SK-MEL-5 (cell line): ENCODE data around the gene CCDC188. TPM values are rescaled to one million over a fixed set of nuclear protein-coding genes. Genes with fewer than 3 reads are reported as not detected.

Source experiments
- DNase-seq: peaks from one replicate; pipeline ENCODE4 v3.0.0-alpha.2; 2016; ENCODE audit warnings: low read depth, low spot score
- in situ Hi-C: cut with HindIII; loops from 2 replicates; pipeline ENCODE4 v1.10.0; 2016; ENCODE audit warnings: low sequenced_read_pairs, high pct_unique_total_duplicates, low pct_unique_long_range_greater_than_20kb
- total RNA-seq: library from RNA; depleted of rRNA; stranded (reverse); fragments of >200 nt; shearing (Covaris generic); gene quantifications from 2 replicates; pipeline ENCODE4 v1.2.3, GENCODE V29; 2014

The CCDC188 gene
- total RNA-seq, 1 experiment from 2014 or later: not detected

GRCh38 chr22:20157430-20158183, 6.8 kb upstream of the CCDC188 start:
- in situ Hi-C loops: no loop called here
- no peak for DNase-seq

DNA sequence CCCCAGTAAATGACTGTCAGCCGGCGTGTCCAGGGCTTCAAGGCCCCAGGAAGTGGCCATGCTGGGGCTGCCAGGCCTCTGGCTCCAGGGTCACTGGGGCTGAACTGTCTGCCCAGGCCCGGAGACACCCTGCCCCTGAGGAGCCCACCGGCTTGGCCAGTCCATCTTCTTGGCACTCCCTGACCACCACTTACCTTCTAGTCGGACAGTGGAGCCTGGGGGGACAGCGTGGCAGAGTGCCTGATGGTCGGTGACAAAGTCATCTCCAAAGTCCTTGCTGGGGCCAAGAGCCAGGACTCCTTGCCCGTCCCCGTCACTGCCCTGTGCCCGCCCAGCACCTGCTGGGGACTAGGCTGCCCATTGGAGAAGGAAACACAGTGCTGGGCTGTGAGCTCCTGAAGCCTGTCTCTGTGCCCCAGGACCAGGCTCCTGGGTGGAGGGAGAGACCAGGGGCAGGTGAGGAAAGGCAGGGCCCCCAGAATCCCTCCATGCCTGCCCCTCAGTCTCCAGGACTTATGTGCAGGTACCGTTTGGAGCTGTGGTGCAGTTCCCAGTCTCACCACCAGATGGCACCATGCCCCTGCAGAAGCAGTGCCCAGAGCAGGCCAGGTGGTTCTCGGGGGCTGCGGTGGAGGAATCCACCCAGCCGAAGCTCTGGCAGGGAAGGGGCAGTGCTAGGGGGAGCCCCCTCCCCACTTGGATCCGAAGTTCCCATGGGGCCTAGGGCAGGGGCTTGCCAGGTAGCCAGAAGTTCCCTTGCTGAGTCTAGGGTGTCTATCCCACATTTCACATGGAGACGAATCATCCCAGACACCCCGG, 6.0 kb upstream of the CCDC188 start:
- in situ Hi-C loops: no loop called here

DNA sequence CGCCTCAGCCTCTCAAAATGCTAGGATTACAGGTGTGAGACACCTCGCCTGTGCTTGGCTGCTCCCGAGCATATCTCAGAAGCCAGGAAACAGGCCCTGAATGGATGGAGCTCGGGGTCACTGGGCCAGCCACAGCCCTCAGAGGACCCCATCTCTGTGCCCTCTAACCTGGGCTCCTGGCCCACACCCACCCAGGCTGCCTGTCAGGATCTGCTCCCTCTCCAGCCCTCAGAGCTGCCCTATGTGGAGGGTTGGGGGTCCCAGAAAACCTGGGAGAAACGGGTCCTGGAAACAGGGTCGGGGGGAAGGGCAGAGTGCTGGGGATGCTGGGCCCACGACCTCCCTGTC, 5.2 kb upstream of the CCDC188 start:
- no peak for DNase-seq
- in situ Hi-C loops: no loop called here

More for the DNA sequence above, 6.0 kb upstream of the CCDC188 start:
- DNase-seq: peak; percentile 80

GRCh38 chr22:20155330-20156041, 4.6 kb upstream of the CCDC188 start:
- DNase-seq: peak; percentile 50
- in situ Hi-C loops: no loop called here

DNA sequence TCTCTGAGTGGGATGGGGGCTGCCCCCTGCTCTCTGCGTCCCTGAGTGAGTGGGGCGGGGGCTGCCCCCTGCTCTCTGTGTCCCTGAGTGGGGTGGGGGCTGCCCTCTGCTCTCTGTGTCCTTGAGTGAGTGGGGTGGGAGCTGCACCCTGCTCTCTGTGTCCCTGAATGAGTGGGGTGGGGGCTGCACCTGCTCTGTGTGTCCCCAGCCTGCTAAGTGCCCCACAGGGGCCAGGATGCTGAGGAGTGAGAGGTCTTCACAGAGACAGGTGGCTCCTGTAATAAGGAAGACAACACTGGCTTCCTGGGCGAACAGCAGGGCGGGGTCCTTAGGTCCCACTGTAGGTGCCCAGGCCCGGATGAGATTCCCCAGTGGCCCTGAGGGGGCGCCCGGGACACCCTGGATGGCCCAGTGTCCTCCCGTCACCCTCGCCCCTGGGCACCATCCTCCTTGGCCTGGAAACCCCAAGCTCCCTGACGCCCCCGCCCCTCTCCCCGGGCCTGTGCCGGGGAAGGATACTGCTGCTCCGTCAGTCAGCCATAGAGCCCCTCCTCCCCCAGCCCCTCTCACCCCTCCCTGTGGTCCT, 3.8 kb upstream of the CCDC188 start:
- in situ Hi-C loops: no loop called here
- no peak for DNase-seq

DNA sequence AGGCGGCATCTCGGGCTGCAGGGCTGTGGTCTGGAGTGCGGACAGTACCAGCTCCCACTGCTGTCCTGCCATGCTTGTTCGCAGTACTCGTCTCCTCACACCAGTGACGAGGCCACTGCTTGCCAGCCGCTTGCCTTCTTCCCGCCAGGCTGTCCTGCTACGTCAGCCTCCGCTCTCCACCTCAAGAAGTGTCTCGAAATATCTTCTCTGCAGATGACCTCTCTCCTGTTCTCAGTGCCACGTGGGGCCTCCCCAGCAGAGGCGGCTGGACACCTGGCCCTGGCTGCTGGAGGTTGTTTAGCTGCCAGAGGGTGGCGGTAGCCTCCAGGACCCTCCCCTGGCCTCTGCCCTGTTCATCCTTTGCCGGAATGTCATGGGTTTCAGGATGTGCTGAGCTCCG, 3.1 kb upstream of the CCDC188 start:
- DNase-seq: no peak
- in situ Hi-C loops: no loop called here

GRCh38 chr22:20152464-20152890, 1.6 kb upstream of the CCDC188 start:
- in situ Hi-C loops: no loop called here
- no peak for DNase-seq

- in situ Hi-C loops: no loop called here
- no peak for DNase-seq
These were observed 377 bp upstream of the CCDC188 start for GRCh38 chr22:20151276-20151588.

DNA sequence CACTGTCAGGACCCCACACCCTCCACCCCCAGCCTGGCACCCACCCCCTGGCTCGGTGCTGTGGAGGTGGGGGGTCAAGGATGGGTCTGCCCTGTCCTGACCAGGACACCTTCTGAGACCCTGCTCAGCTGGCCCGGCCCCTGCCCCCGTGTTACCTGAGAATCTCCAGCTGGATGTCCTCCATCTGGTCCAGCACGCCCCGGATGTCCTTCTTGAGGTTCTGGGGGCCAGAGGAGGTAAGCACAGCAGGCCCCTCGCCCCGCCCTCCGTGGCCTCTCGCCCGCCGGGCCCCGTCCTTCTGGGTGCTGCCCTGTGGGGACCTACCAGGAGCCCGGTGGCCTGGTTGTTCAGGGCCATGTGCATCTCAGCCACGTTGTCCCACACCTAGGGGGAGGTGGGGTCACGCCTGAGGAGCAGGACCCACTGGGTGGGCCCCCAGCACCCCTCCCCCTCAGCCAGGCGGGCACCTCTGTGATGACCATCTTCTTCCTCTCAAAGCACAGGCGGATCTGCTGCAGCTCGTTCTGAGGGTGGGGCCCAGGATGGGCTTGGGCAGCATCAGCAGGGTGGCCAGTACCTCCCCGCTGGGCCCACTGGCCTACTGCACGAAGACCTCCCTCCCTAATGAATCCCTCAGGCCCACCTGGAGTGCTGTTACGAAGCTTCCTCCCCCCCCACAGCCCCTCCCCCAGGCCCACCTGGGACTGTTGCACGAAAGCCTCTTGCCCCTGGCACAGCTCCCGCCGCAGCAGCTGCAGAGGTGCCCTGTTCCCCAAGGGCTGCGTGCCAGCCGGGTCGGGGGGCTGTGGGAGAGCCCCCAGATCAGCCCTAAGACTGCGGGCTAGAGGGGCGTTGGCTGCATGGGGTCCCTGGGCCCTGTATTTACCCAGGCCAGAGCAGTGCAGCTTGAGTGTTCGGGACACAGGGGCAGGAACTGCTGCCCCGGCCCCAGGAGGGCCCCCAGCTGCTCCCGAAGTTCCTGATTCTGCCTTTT, 1.3 kb downstream of the CCDC188 start:
- no peak for DNase-seq
- in situ Hi-C loops: no loop called here

DNA sequence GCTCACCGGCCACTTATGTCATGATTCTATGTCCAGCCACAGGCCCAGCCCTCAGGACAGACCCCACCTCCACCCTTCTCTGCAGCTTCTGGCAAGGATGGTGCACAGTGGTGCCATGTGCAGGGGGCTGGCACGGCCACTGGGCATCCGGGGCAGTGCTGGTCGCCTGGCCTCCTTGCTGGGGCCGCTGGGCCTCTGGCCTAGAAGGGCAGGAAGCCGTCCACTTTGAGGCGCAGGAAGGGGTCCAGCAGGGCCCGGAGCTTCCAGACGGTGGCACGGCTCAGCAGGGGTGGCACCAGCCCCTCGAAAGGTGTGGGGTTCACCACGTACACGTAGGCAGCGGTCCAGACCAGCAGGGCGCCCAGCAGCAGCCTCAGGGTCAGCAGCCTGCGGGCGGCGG, 2.4 kb downstream of the CCDC188 start:
- in situ Hi-C loops: no loop called here
- DNase-seq: no peak

- in situ Hi-C loops: no loop called here
- DNase-seq: no peak
These were observed 3.4 kb downstream of the CCDC188 start for GRCh38 chr22:20147237-20147988.

GRCh38 chr22:20146777-20147176, 4.1 kb downstream of the CCDC188 start:
- DNase-seq: no peak
- in situ Hi-C loops: no loop called here

- in situ Hi-C loops: no loop called here
These were observed 5.0 kb downstream of the CCDC188 start for GRCh38 chr22:20145832-20146223.

GRCh38 chr22:20145206-20145831, 5.5 kb downstream of the CCDC188 start:
- in situ Hi-C loops: no loop called here
- no peak for DNase-seq

More at GRCh38 chr22:20145832-20146223, 5.0 kb downstream of the CCDC188 start:
- no peak for DNase-seq

DNA sequence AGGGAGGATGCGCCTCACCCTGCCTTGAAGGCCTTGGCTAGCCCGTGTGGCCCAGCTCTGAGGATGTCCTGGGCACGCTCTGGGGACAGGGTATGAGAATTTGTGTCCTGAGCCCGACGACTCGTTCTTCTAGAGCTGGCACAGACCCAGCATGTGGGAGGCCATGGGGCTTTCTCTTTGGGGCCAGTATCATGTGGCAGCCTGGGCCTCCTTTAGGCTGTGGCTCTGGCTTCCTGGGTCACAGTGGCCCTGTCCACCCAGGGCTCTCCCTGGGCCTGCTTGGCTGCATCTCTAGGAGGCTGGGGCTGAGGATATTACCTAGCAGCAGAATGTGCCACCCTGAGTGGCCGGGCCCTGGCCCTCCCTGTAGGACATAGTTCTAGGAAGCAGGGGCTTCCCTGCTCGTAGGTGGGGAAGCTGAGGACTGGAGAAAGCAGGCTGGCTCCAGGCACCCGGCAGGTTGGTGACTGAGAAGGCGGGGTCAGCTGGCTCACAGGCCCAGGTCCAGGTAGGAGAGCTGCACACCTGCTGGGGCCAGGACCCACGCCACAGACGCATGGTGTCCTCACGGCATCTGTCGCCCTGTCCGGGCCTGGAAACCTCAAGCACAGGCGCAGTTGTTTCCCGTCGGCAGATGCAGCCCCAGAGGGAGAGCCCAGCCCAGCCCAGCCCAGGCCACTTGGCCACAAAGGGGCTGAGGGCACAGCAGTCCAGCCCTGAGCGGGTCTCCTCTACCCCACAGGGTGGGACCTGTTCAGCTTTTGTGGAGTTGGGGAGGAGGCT, 6.8 kb downstream of the CCDC188 start:
- DNase-seq: no peak
- in situ Hi-C loops: no loop called here
